Coronary artery (tissue), 2 donors: ENCODE data around the gene ZBTB7C.
A peak's percentile ranks its signal among the peaks of the same experiment; 100 is the strongest.

Experiments
- DNase-seq: peaks from one replicate; pipeline ENCODE4 v3.0.0-alpha.2; 2017; ENCODE audit warnings: low spot score
- H3K27ac ChIP-seq, 2 donors: fragments of 200-600 bp; sonication (generic); one replicate each; pipeline ENCODE4 v1.5.1; 2016 to 2019
- H3K4me3 ChIP-seq: fragments of 200-600 bp; sonication (generic); 2 replicates; pipeline ENCODE4 v1.5.1; 2016; ENCODE audit warnings: mild to moderate bottlenecking, moderate library complexity
- TF ChIP-seq, protein P1 (sequence below): fragments of 200-600 bp; sonication (generic); IDR thresholded peaks from one replicate; pipeline ENCODE4 v1.5.1; 2019; ENCODE audit warnings: antibody characterized with exemption

Gene ZBTB7C

GRCh38 chr18:48408727-48409590 lies at the start of gene ZBTB7C:
TSS of gene ZBTB7C (minus strand) at chr18:48409383.
- TF ChIP-seq, protein P1, sequence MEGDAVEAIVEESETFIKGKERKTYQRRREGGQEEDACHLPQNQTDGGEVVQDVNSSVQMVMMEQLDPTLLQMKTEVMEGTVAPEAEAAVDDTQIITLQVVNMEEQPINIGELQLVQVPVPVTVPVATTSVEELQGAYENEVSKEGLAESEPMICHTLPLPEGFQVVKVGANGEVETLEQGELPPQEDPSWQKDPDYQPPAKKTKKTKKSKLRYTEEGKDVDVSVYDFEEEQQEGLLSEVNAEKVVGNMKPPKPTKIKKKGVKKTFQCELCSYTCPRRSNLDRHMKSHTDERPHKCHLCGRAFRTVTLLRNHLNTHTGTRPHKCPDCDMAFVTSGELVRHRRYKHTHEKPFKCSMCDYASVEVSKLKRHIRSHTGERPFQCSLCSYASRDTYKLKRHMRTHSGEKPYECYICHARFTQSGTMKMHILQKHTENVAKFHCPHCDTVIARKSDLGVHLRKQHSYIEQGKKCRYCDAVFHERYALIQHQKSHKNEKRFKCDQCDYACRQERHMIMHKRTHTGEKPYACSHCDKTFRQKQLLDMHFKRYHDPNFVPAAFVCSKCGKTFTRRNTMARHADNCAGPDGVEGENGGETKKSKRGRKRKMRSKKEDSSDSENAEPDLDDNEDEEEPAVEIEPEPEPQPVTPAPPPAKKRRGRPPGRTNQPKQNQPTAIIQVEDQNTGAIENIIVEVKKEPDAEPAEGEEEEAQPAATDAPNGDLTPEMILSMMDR: no peak
- peak within 1 kb of the TSS; percentile 94 for H3K4me3 ChIP-seq
- DNase-seq: no peak
- H3K27ac ChIP-seq: peak within 1 kb of the TSS; percentile 87 to 94

DNA sequence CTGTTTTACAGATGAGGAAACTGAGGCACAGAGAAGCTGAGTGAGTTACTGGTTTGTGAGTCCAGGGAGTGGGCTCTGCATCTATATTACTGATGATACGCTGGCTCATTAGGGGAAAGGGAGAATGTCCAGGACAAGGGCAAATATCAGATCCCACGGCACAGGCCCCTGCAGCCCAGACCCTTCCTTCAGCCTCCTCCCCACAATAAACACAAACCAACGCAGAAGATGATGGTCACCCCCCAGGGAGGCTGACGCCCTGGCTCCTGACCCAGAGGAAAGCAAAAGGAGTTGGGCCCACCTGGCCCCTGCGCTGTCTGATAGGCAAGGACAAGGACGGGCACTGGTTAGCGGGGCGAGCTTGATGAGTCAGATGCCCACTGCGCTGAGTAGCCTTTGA lies 47.7 kb upstream of the ZBTB7C start:
- TF ChIP-seq, protein P1: no peak
- H3K4me3 ChIP-seq: no peak overlapping the region
- DNase-seq: no peak
- no peak overlapping the region for H3K27ac ChIP-seq

- H3K4me3 ChIP-seq: no peak overlapping the region
- DNase-seq: no peak
- H3K27ac ChIP-seq: peak overlapping the region in 1 of 2 donors; percentile 22
Measured at GRCh38 chr18:48455555-48456478, 46.6 kb upstream of the ZBTB7C start.

GRCh38 chr18:48454261-48454757 lies 45.1 kb upstream of the ZBTB7C start:
- H3K4me3 ChIP-seq: no peak overlapping the region
- TF ChIP-seq, protein P1: no peak
- DNase-seq: no peak
- no peak overlapping the region for H3K27ac ChIP-seq

More at GRCh38 chr18:48455555-48456478, 46.6 kb upstream of the ZBTB7C start:
- TF ChIP-seq, protein P1: no peak

DNA sequence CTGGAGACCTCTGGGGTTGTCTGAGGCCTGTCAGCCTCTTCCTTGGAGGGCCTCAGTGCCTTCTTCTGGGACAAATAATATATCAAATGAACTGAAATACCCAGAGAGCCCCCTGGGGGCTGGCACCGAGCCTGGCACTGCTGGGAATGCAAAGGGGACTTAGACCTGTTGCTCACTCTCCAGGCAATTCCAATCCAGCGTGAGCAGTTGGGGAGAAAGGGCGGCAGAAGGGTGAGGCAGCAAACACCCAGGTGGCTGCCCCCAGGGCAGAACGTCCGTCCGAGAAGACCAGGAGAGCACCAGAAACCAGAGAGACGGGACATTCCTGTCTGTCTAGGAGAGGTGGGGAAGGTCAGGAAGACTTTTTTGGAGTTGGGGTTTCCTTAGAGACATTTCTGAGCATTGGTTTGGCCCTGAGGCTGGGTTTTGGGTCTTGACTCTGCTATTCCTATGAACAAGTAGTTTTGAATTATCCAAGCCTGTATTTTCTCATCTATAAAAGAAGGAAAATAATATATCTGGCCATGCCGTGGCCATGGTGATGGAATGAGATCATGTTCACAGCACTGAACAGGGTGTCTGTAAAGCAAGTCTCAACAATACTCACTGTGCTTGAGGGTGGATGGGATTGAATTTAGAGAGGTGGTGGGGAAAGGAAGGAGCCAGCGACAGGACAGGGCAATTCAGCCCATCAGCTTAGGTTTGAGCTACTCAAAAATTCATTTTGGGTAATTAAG lies 44.3 kb upstream of the ZBTB7C start:
- H3K27ac ChIP-seq: peak overlapping the region in 1 of 2 donors; percentile 51
- TF ChIP-seq, protein P1: no peak
- H3K4me3 ChIP-seq: no peak overlapping the region
- no peak for DNase-seq

DNA sequence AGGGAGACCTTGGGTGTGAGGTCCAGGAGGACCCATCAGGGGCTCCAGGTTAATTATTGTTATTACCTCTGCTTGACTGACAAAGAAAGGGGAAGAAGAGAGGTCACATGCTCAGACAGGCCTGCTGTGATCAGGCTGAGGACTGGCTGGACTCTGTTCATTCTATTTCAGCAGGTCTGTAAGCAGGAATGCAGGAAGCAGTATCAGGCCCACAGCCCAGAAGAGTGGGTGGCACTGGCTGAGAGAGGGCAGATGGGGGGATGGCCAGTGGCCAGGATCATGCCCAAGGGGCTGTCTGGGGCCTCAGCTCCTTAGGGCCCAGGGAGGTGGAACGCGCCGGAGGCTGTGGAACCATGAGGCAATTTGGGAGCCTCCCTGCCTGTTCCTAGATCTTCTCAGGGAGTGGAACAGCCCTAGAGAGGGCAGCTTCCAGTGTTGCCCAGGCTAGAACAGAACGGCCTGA lies 43.7 kb upstream of the ZBTB7C start:
- Histone ChIP-seq H3K4me3 (no peak overlapping the region), H3K27ac (peak overlapping the region in 1 of 2 donors; percentile 51)
- TF ChIP-seq, protein P1: no peak
- no peak for DNase-seq
